T-helper 22 cell (primary cell): ENCODE results near the gene KCNRG.
"Not testable (repeated sequence)": the region's sequence is repeated elsewhere in the genome, so short reads cannot be mapped to it uniquely, and the experiment has no call there.

Experiments
- DNase-seq: peaks from one replicate; pipeline ENCODE4 v3.0.0-alpha.2; 2020; ENCODE audit warnings: low read depth

Gene KCNRG

GRCh38 chr13:50015258-50015657 lies at the start of gene KCNRG:
KCNRG (plus strand) TSS chr13:50015444; CDS start chr13:50015494, 50 bp downstream.
- DNase-seq = no peak

GRCh38 chr13:49967456-49967855 lies 47.8 kb upstream of the KCNRG start:
- DNase-seq = no peak

GRCh38 chr13:49972709-49973108 lies 42.5 kb upstream of the KCNRG start:
- DNase-seq = no peak

- DNase-seq = no peak
Measured at GRCh38 chr13:49975826-49976225, 39.4 kb upstream of the KCNRG start.

GRCh38 chr13:49976314-49977258 lies 38.7 kb upstream of the KCNRG start:
- peak; percentile 40 for DNase-seq

GRCh38 chr13:49977992-49978391 lies 37.3 kb upstream of the KCNRG start:
- no peak for DNase-seq

- DNase-seq = no peak
Measured at GRCh38 chr13:49980266-49980665, 35.0 kb upstream of the KCNRG start.

- no peak for DNase-seq
Measured at GRCh38 chr13:49985129-49985528, 30.1 kb upstream of the KCNRG start.

GRCh38 chr13:49986471-49986870 lies 28.8 kb upstream of the KCNRG start:
- no peak for DNase-seq

GRCh38 chr13:49990612-49991011 lies 24.6 kb upstream of the KCNRG start:
- not testable (repeated sequence) for DNase-seq

GRCh38 chr13:49993111-49993510 lies 22.1 kb upstream of the KCNRG start:
- no peak for DNase-seq

GRCh38 chr13:49993666-49994065 lies 21.6 kb upstream of the KCNRG start:
- DNase-seq = no peak

GRCh38 chr13:49995625-49996101 lies 19.6 kb upstream of the KCNRG start:
- no peak for DNase-seq

GRCh38 chr13:49996161-49996915 lies 18.9 kb upstream of the KCNRG start:
- peak; percentile 80 for DNase-seq

- peak; percentile 61 for DNase-seq
Measured at GRCh38 chr13:49996951-49997895, 18.0 kb upstream of the KCNRG start, which contains the start of gene TRIM13. TRIM13 (plus strand) TSS chr13:49997042; CDS start chr13:50011941, 14,899 bp downstream.

- DNase-seq = no peak
Measured at GRCh38 chr13:49997955-49998354, 17.3 kb upstream of the KCNRG start.

- DNase-seq = no peak
Measured at GRCh38 chr13:49998714-49999624, 16.3 kb upstream of the KCNRG start.

- no peak for DNase-seq
Measured at GRCh38 chr13:50001287-50001686, 14.0 kb upstream of the KCNRG start.

- DNase-seq = no peak
Measured at GRCh38 chr13:50006426-50007135, 8.7 kb upstream of the KCNRG start.

GRCh38 chr13:50011461-50011860 lies 3.8 kb upstream of the KCNRG start:
- DNase-seq = no peak
